Psoas muscle (tissue), 8 donors: ENCODE results near the gene CCSER2. TPM values are rescaled to one million over a fixed set of nuclear protein-coding genes. Genes with fewer than 3 reads are reported as not detected.

Source experiments
- ATAC-seq, 4 donors: fragments of 200-7000 bp; cut with Tn5 transposase; one replicate each; pipeline ENCODE4 v1.9.1; 2020; ENCODE audit warnings: moderate library complexity in 3 of 4, mild to moderate bottlenecking in 2 of 4
- DNase-seq, 2 donors: peaks; one replicate each; pipeline ENCODE4 v3.0.0-alpha.2; 2020
- H3K27ac ChIP-seq: fragments of 200-600 bp; one replicate; pipeline ENCODE4 v1.8.0; 2022
- H3K27me3 ChIP-seq, 3 donors: fragments of 200-600 bp in 1 of 3; one replicate each; pipeline versions ENCODE4 v1.6.1 to v1.8.0; 2013 to 2022; ENCODE audit warnings: low read length in 2 of 3, mild to moderate bottlenecking in 2 of 3, moderate library complexity in 1 of 3; ENCODE audit not compliant: insufficient read depth in 3 of 3
- H3K36me3 ChIP-seq, 2 donors: fragments of 200-600 bp in 1 of 2; one replicate each; pipeline versions ENCODE4 v1.6.1 to v1.8.0; 2013 to 2022; ENCODE audit warnings: low read depth in 1 of 2, mild to moderate bottlenecking in 1 of 2, moderate library complexity in 1 of 2; ENCODE audit not compliant: insufficient read depth in 1 of 2
- H3K4me1 ChIP-seq: fragments of 200-600 bp; one replicate; pipeline ENCODE4 v1.8.0; 2022
- H3K4me3 ChIP-seq: fragments of 200-600 bp; one replicate; pipeline ENCODE4 v1.8.0; 2022; ENCODE audit warnings: mild to moderate bottlenecking
- H3K9me3 ChIP-seq: fragments of 200-600 bp; one replicate; pipeline ENCODE4 v1.8.0; 2022
- CTCF ChIP-seq: fragments of 200-600 bp; IDR thresholded peaks from one replicate; pipeline ENCODE4 v1.8.0; 2022; ENCODE audit warnings: antibody characterized with exemption
- WGBS, 3 donors: extraction: QIAGEN DNeasy Blood & Tissue Kit; methylation state at CpG; one replicate each; pipeline versions ENCODE4 v1.1.6 to v1.1.7; 2013; 5-methylcytosine and 5-hydroxymethylcytosine counted together
- intact Hi-C, 2 donors: fragments of 100-400 bp; cut with DNase I; formaldehyde crosslinking; loops; one replicate each; pipeline versions ENCODE4 v1.11.0 to v1.14.2; 2022
- polyA plus RNA-seq, 3 donors: library from polyadenylated mRNA; stranded (reverse); fragments of 200-250 nt; gene quantifications; one replicate each; pipeline ENCODE4 v1.2.3, GENCODE V29; 2013
- total RNA-seq, 4 donors: library from RNA; stranded (reverse); fragmentation: NEBNext Ultra II Directional in 2 of 4; extraction: Animal tissue kit (Norgen Biotek cat#: 25700) in 2 of 4; gene quantifications; one replicate each; pipeline versions ENCODE4 v1.2.1 to v1.2.4, GENCODE V29; 2021 to 2023
- donor health status: healthy with polysubstance abuse.
- donor health status: DM: no; HTN: no; CAD: no; lungs with moderate emphysema.
- donor health status: Bipolar disorder and iron deficiency.
- donor health status: healthy.
- donor health status: DM: yes; HTN: yes; CAD: no.
- donor health status: DM: no; HTN: no; CAD: no.
- donor health status: DM: no; HTN: no; CAD: no.
- donor health status: DM: yes; HTN: yes; CAD: no.

The CCSER2 gene
- total and polyA plus RNA-seq, 7 donors: 12.5 to 122 (median 65.7) TPM

GRCh38 chr10:84331091-84331490 is 2.7 kb downstream of the CCSER2 start:
- Histone ChIP-seq H3K4me3 (no peak overlapping the region), H3K9me3 (no peaks in the 10 kb centered on the region), H3K4me1 (peaks cover 45% of the 10 kb centered on the region), H3K36me3 (no peaks in the 10 kb centered on the region), H3K27ac (no peak overlapping the region), H3K27me3 (no peaks in the 10 kb centered on the region)
- 89% methylated on average over 2 of the region's 2 CpGs for WGBS, 3 donors
- intact Hi-C loops: no loop called here
- ATAC-seq: no peak
- DNase-seq: no peak
- TF ChIP-seq CTCF: no peak

- ATAC-seq (peak; percentile 60 to 74 (median 66)), DNase-seq (no peak)
- no peak for TF ChIP-seq CTCF
- H3K9me3 ChIP-seq: no peaks in the 10 kb centered on the region
- peaks cover 60% of the 10 kb centered on the region for H3K4me1 ChIP-seq
- intact Hi-C loops: no loop called here
- no peaks in the 10 kb centered on the region for H3K27me3 ChIP-seq
- 68 to 80% (median 77%) methylated on average over 2 of the region's 2 CpGs for WGBS, 3 donors
- no peaks in the 10 kb centered on the region for H3K36me3 ChIP-seq
- no peak overlapping the region for H3K4me3 ChIP-seq
- no peak overlapping the region for H3K27ac ChIP-seq
Observed at GRCh38 chr10:84333864-84334451, 5.6 kb downstream of the CCSER2 start.

- ATAC-seq (peak in 3 of 4 donors; percentile 36 to 60 (median 53)), DNase-seq (no peak)
- H3K4me1 ChIP-seq: peaks cover 57% of the 10 kb centered on the region
- TF ChIP-seq CTCF: no peak
- WGBS, 3 donors: 29 to 33% (median 30%) methylated on average over 2 of the region's 2 CpGs
- no peak overlapping the region for H3K27ac ChIP-seq
- no peaks in the 10 kb centered on the region for H3K27me3 ChIP-seq
- no peak overlapping the region for H3K4me3 ChIP-seq
- H3K36me3 ChIP-seq: no peaks in the 10 kb centered on the region
- intact Hi-C loops: no loop called here
- H3K9me3 ChIP-seq: no peaks in the 10 kb centered on the region
Observed at GRCh38 chr10:84334811-84335210, 6.4 kb downstream of the CCSER2 start.

GRCh38 chr10:84335516-84335915 is 7.1 kb downstream of the CCSER2 start:
- peaks cover 55% of the 10 kb centered on the region for H3K4me1 ChIP-seq
- no peak overlapping the region for H3K27ac ChIP-seq
- no peaks in the 10 kb centered on the region for H3K9me3 ChIP-seq
- TF ChIP-seq CTCF: no peak
- no peak overlapping the region for H3K4me3 ChIP-seq
- no peak for DNase-seq
- no peaks in the 10 kb centered on the region for H3K36me3 ChIP-seq
- H3K27me3 ChIP-seq: no peaks in the 10 kb centered on the region
- 66 to 78% (median 68%) methylated on average over 3 of the region's 3 CpGs for WGBS, 3 donors
- ATAC-seq: no peak
- intact Hi-C loops: no loop called here
